Activated T-cell treated with anti-CD3 and anti-CD28 coated beads, Interleukin-2, amount 50 U/mL, for 72 hours (primary cell): ENCODE data around the gene MIB2. TPM values are rescaled to one million over a fixed set of nuclear protein-coding genes. Genes with fewer than 3 reads are reported as not detected.
A peak's percentile ranks its signal among the peaks of the same experiment; 100 is the strongest.
"Not testable (repeated sequence)": the region's sequence is repeated elsewhere in the genome, so short reads cannot be mapped to it uniquely, and the experiment has no call there.

Experiments
- ATAC-seq, 2 donors: fragments of 150-1000 bp; cut with Tn5 transposase; replicated peaks in 1 of 2; 2 replicates each; pipeline ENCODE4 v1.10.0; 2021; ENCODE audit warnings: moderate library complexity in 2 of 2, mild to moderate bottlenecking in 1 of 2
- DNase-seq, 2 donors: peaks; one replicate each; pipeline ENCODE4 v3.0.0; 2021 to 2022; ENCODE audit warnings: mixed read lengths in 1 of 2
- H3K27ac Mint-ChIP-seq: one replicate; pipeline ENCODE4 v1.8.0; 2022; ENCODE audit warnings: mild to moderate bottlenecking, moderate library complexity, mixed read lengths
- H3K27me3 Mint-ChIP-seq: one replicate; pipeline ENCODE4 v1.8.0; 2022; ENCODE audit warnings: low read depth, mixed read lengths
- H3K36me3 Mint-ChIP-seq, 2 donors: one replicate each; pipeline ENCODE4 v1.8.0; 2022; ENCODE audit warnings: mixed read lengths in 2 of 2, mild to moderate bottlenecking in 1 of 2; ENCODE audit not compliant: insufficient read depth in 2 of 2
- H3K4me1 Mint-ChIP-seq: one replicate; pipeline ENCODE4 v1.8.0; 2022; ENCODE audit warnings: low read depth, mixed read lengths
- H3K4me3 Mint-ChIP-seq, 2 donors: one replicate each; pipeline ENCODE4 v1.8.0; 2022; ENCODE audit warnings: mild to moderate bottlenecking in 2 of 2, mixed read lengths in 2 of 2, moderate library complexity in 2 of 2
- H3K9me3 Mint-ChIP-seq, 2 donors: one replicate each; pipeline ENCODE4 v1.8.0; 2022; ENCODE audit warnings: mixed read lengths in 2 of 2
- total RNA-seq, 2 donors: library from RNA; stranded (reverse); gene quantifications; one replicate each; pipeline ENCODE4 v1.2.3, GENCODE V29; 2022

MIB2 gene
- total RNA-seq, 2 donors from 2014 or later = 68.6 to 78.6 TPM

GRCh38 chr1:1671365-1672119, 56.2 kb downstream of the MIB2 start:
- Mint-ChIP-seq H3K36me3 (peaks cover 3 to 18% of the 10 kb centered on the region in 2 donors), H3K9me3 (no peaks in the 10 kb centered on the region), H3K27ac (no peak overlapping the region), H3K4me3 (no peak overlapping the region), H3K4me1 (no peaks in the 10 kb centered on the region), H3K27me3 (no peaks in the 10 kb centered on the region)
- no peak for DNase-seq
- ATAC-seq = no peak

GRCh38 chr1:1672181-1672965, 57.1 kb downstream of the MIB2 start:
- DNase-seq = no peak
- Mint-ChIP-seq H3K9me3 (no peaks in the 10 kb centered on the region), H3K4me1 (peaks cover 3% of the 10 kb centered on the region), H3K4me3 (no peak overlapping the region), H3K27ac (no peak overlapping the region), H3K27me3 (no peaks in the 10 kb centered on the region), H3K36me3 (peaks cover 2 to 18% of the 10 kb centered on the region in 2 donors)
- no peak for ATAC-seq

- DNase-seq = peak in 1 of 2 donors; percentile 21
- not testable (repeated sequence) for H3K27me3 Mint-ChIP-seq, H3K9me3 Mint-ChIP-seq, H3K27ac Mint-ChIP-seq
- peak in 1 of 2 donors; percentile 21 for ATAC-seq
- Mint-ChIP-seq H3K4me3 (peak overlapping the region in 1 of 2 donors; percentile 38), H3K4me1 (peaks cover 25% of the 10 kb centered on the region), H3K36me3 (peaks cover 0 to 17% of the 10 kb centered on the region in 2 donors)
Observed at GRCh38 chr1:1674806-1675205, 59.5 kb downstream of the MIB2 start.

DNA sequence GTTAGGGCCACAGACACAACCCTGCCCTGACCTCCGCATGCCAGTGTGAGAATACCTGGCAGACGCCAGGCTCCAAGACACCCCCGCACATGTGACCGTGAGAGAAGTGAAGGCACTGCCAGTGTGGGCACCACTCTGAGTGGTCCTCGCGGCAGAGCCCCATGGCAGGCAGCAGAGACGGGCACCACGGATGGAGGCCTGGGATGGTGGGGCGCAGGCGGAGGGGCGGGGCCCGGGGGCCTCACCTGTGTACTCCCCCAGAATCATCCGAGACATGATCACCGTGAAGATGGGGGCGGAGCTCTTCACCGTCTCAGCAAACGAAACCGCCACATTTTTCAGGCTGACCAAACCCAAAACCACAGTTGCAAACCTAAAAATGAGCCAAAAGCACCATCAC, 59.9 kb downstream of the MIB2 start:
- not testable (repeated sequence) for H3K4me3 Mint-ChIP-seq, DNase-seq, H3K9me3 Mint-ChIP-seq, H3K27ac Mint-ChIP-seq, ATAC-seq, H3K27me3 Mint-ChIP-seq
- peaks cover 0 to 13% of the 10 kb centered on the region in 2 donors for H3K36me3 Mint-ChIP-seq
- peaks cover 25% of the 10 kb centered on the region for H3K4me1 Mint-ChIP-seq

DNA sequence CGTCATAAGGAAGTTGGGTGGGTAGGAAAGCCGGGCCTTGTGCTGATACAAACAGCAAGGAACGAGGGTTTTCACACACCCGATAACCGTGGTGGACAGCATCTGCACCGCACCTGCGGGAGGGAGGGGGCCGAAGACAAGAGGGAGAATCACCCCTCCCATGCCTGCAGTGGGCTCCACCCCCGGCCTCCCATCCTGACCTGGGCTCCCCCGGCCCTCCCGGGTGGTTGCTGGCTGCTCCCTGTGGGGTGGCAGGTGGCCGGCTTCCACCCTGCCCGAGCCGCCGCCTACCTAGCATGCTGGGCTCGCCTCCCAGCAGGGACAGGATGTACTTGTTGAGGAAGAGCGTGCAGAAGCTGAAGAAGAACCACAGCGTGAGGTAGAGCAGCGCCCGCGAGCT, 60.8 kb downstream of the MIB2 start:
- ATAC-seq, H3K4me3 Mint-ChIP-seq, DNase-seq, H3K9me3 Mint-ChIP-seq, H3K27me3 Mint-ChIP-seq, H3K27ac Mint-ChIP-seq: not testable (repeated sequence)
- H3K4me1 Mint-ChIP-seq = peaks cover 25% of the 10 kb centered on the region
- H3K36me3 Mint-ChIP-seq = peaks cover 0 to 13% of the 10 kb centered on the region in 2 donors

- peak; percentile 62 to 69 for ATAC-seq
Observed at GRCh38 chr1:1677718-1678580, 62.6 kb downstream of the MIB2 start.

DNA sequence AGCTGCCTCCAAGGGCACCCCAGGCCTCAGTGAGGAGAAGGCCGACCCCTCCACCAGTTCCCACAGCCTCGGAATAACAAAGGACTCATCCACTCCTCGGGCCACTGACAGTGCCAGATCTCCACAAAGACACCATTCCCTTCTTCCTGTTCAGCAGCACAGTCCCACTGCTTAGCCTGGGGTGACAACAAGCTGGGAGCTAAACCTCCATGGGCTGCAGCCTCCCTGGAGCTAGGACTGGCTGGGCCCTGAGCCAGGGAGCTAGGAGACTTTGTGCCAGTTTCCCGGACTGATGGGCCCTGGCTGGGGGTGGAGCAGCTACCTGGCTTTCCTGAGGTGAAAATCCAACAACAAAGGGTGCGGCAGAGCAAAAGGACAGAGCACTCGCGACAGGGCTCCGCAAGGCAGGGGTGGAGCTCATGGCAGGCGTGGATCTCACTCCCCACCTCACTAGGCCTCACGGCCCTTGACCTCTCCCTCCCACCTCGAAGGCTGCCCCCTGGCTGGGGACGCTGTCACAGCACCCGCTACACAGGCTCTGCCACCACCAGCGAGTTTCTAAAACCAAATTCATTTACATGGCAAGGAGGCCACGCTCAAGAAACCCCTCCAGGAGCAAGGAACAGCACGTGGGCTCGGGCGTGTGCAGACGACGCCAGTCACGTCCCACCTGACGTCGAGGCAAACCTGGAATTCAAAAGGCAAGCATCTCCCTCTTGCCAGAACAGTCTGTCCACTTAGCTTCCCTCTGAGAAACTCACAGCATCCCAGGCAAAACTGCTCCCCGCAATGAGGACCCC, 63.5 kb downstream of the MIB2 start:
- peak; percentile 78 to 82 for DNase-seq
- Mint-ChIP-seq H3K36me3 (peaks cover 0 to 11% of the 10 kb centered on the region in 2 donors), H3K27ac (peak overlapping the region; percentile 88), H3K9me3 (no peaks in the 10 kb centered on the region), H3K27me3 (no peaks in the 10 kb centered on the region), H3K4me1 (peaks cover 33% of the 10 kb centered on the region), H3K4me3 (peak overlapping the region; percentile 86 to 89)
- ATAC-seq = peak; percentile 84 to 86

More at GRCh38 chr1:1677718-1678580, 62.6 kb downstream of the MIB2 start:
- Mint-ChIP-seq H3K9me3 (no peaks in the 10 kb centered on the region), H3K4me3 (peak overlapping the region; percentile 86 to 89), H3K27ac (peak overlapping the region; percentile 88), H3K36me3 (peaks cover 0 to 12% of the 10 kb centered on the region in 2 donors), H3K27me3 (no peaks in the 10 kb centered on the region), H3K4me1 (peaks cover 25% of the 10 kb centered on the region)
- DNase-seq = peak; percentile 48 to 52

Other genes with a start within 250 kb of the MIB2 start
- 10 to 100 TPM; 92.4 to 97.7 TPM for gene AURKAIP1, start 240.3 kb upstream of the MIB2 start, total RNA-seq
- gene CCNL2, start 216.2 kb upstream of the MIB2 start, total RNA-seq = 100 to 1,000 TPM; 166 to 180 TPM
- 10 to 100 TPM; 74.9 to 77.5 TPM for gene MRPL20, start 208.2 kb upstream of the MIB2 start, total RNA-seq
- under 1 TPM in 1 of 2 donors, not detected in 1; 0.17 TPM for gene ANKRD65, start 194.2 kb upstream of the MIB2 start, total RNA-seq
- 1 to 10 TPM in 1 of 2 donors, under 1 TPM in 1; 0.94 to 1.4 TPM for gene VWA1, start 179.8 kb upstream of the MIB2 start, total RNA-seq
- 1 to 10 TPM; 2.8 to 3.7 TPM for gene ATAD3C, start 165.8 kb upstream of the MIB2 start, total RNA-seq
- 10 to 100 TPM; 20.6 to 25.3 TPM for gene ATAD3B, start 143.7 kb upstream of the MIB2 start, total RNA-seq
- 10 to 100 TPM; 24.9 to 34.2 TPM for gene ATAD3A, start 103.3 kb upstream of the MIB2 start, total RNA-seq
- gene TMEM240, start 74.9 kb upstream of the MIB2 start, total RNA-seq = 1 to 10 TPM; 1.0 to 1.3 TPM
- 100 to 1,000 TPM; 138 to 167 TPM for gene SSU72, start 40.6 kb upstream of the MIB2 start, total RNA-seq
- 1 to 10 TPM in 1 of 2 donors, under 1 TPM in 1; 1.00 to 1.5 TPM for gene FNDC10, start 15.4 kb upstream of the MIB2 start, total RNA-seq
- gene MMP23B, start 16.7 kb downstream of the MIB2 start, total RNA-seq = 1 to 10 TPM; 1.5 TPM
- 10 to 100 TPM; 41.5 to 42.3 TPM for gene CDK11B, start 43.5 kb downstream of the MIB2 start, total RNA-seq
- 10 to 100 TPM; 42.0 to 43.1 TPM for gene SLC35E2B, start 77.3 kb downstream of the MIB2 start, total RNA-seq
- 10 to 100 TPM; 40.3 to 72.5 TPM for gene CDK11A, start 108.9 kb downstream of the MIB2 start, total RNA-seq
- 10 to 100 TPM; 54.0 to 54.5 TPM for gene NADK, start 163.0 kb downstream of the MIB2 start, total RNA-seq